NCI-H2227 (cell line): ENCODE measurements around the gene APBA1.

Source experiments
- DNase-seq: peaks from one replicate; lab custom pipeline; 2025; ENCODE audit not compliant: unreplicated experiment; lab: John Stamatoyannopoulos, UW

The APBA1 gene

GRCh38 chr9:69671879-69672595 is at the start of gene APBA1:
TSS of gene APBA1 (minus strand) at chr9:69672371.
- peak; percentile 82 for DNase-seq

GRCh38 chr9:69719983-69720382 is 47.8 kb upstream of the APBA1 start:
- no peak for DNase-seq

DNA sequence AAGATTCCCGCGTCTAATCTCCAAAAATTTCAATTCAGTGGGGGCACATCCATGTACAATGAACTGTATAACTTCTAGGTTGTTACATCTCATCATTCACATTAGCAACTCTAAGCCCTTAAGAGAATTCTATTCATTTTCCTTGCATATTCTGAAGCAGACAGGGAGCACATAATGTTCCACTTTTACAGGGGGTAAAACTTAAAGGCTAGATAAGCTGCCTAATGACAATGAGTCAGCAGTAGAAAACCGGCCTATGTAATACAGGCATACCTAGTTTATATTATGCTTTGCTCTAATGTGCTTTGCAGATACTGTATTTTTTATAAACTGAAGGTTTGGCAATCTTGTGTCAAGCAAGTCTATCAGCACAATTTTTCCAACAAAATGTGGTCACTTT is 47.2 kb upstream of the APBA1 start:
- DNase-seq = no peak

- DNase-seq = no peak
These were observed 46.0 kb upstream of the APBA1 start for GRCh38 chr9:69718218-69718617.

- no peak for DNase-seq
These were observed 43.7 kb upstream of the APBA1 start for GRCh38 chr9:69715825-69716224.

DNA sequence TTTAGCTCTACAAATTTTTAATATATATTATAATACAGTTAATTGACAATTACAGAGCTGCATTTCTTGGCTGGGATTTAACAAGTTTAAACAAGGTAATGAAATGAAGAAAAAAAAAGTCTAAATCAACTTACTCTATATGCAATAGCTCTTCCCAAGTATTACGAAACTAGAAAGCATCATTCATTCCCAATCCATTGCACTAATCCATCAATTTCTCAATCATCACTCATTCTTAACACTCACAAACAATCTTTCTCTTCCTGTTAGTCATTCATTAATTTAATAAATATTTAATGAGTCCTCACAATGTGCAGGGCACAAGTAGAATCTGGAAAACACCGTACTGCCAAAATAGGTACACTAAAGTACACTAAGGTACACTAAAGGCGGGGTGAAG is 42.9 kb upstream of the APBA1 start:
- no peak for DNase-seq

DNA sequence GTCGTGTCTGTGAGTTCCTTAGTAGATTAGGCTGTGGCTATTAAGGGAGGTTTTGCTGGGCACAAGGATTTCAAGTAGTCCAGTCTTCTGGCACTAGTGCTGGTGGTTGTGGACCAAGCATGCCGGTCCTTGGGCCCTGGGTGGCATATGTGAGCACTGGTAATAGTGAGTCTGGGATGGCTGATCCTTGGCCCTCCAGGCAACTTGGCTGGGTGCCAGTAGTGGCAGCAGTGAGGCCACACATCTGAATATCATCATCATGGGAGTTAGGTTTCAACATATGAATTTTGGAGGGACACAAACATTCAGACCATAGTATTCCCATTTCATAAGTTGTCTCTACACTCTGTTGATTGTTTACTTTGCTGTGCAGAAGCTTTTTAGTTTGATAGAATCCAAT is 25.3 kb upstream of the APBA1 start:
- DNase-seq = no peak

- peak; percentile 0 for DNase-seq
These were observed 24.6 kb upstream of the APBA1 start for GRCh38 chr9:69696802-69697201.

GRCh38 chr9:69689991-69690538 is 17.9 kb upstream of the APBA1 start:
- DNase-seq = no peak

- no peak for DNase-seq
These were observed 11.8 kb upstream of the APBA1 start for GRCh38 chr9:69683927-69684326.

- DNase-seq = no peak
These were observed 6.8 kb upstream of the APBA1 start for GRCh38 chr9:69678843-69679538.

- DNase-seq = no peak
These were observed 5.8 kb upstream of the APBA1 start for GRCh38 chr9:69677931-69678330.

GRCh38 chr9:69675563-69675962 is 3.4 kb upstream of the APBA1 start:
- no peak for DNase-seq

- no peak for DNase-seq
These were observed 2.7 kb upstream of the APBA1 start for GRCh38 chr9:69674716-69675438.

DNA sequence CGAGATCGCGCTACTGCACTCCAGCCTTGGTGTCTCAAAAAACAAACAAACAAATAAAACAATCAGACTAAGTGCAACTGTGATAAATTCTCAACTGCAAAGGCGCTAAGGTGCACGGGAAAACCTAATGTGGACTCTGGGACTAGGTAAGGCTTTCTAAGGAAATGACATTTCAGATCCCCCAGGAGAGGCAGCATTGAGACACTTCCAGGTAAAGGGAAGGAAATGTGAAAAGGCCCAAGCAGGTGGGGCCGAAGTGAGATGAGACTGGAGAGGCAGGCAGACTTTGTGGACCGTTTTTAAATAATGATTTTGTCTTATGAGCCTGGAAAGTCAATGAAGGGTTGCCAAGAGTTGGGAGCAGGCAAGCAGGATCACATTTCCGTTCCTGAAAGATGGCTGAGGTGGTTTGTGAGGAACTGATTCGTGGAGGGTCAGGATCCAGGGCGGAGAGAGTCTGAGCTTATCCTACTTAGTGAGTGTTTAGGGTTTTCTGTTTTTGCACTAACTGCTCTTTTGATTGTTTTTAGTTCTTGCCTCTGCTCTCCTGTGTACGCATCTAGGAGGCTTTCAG is 2.0 kb upstream of the APBA1 start:
- DNase-seq = no peak

GRCh38 chr9:69673311-69673640 is 1.1 kb upstream of the APBA1 start:
- no peak for DNase-seq

GRCh38 chr9:69672596-69673310 is 582 bp upstream of the APBA1 start:
- peak; percentile 90 for DNase-seq

GRCh38 chr9:69671311-69671878 is 776 bp downstream of the APBA1 start:
- no peak for DNase-seq

DNA sequence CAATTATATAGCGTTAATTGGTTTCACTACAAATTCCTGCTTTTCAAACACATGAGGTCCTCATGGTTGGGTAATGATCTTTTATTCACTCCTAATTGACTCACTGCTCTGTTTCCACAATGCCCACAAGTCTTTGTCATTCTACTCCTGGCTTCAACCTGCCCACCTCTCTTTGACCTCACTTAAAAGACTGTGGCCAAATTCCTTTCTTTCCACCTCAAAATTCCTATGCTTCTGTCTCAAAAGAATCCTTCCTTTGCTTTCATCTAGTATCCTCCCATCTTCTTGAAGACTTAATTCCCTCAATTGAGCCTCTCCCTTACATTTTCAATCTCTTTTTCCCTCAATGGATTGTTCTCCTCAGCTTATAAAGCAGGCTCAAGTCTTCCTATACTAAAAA is 4.9 kb downstream of the APBA1 start:
- DNase-seq = no peak

GRCh38 chr9:69660304-69660703 is 11.9 kb downstream of the APBA1 start:
- DNase-seq = no peak
